ENCODE data around the gene IL7R.
"Not testable (repeated sequence)": the region's sequence is repeated elsewhere in the genome, so short reads cannot be mapped to it uniquely, and the experiment has no call there.

IL7R gene

GRCh38 chr5:35877655-35878054 lies 21.0 kb downstream of the IL7R start:
- no peak for DNase-seq

GRCh38 chr5:35878079-35878478 lies 21.4 kb downstream of the IL7R start:
- DNase-seq, result no peak

- no peak for DNase-seq
Measured at GRCh38 chr5:35879096-35879495, 22.4 kb downstream of the IL7R start.

GRCh38 chr5:35879649-35880048 lies 23.0 kb downstream of the IL7R start:
- DNase-seq, result no peak

GRCh38 chr5:35880156-35880555 lies 23.5 kb downstream of the IL7R start:
- peak; percentile 36 for DNase-seq

- no peak for DNase-seq
Measured at GRCh38 chr5:35881758-35882157, 25.1 kb downstream of the IL7R start.

- peak; percentile 89 for DNase-seq
Measured at GRCh38 chr5:35884191-35884769, 27.6 kb downstream of the IL7R start.

GRCh38 chr5:35884773-35885172 lies 28.1 kb downstream of the IL7R start:
- DNase-seq, result no peak

- DNase-seq, result no peak
Measured at GRCh38 chr5:35886381-35886780, 29.7 kb downstream of the IL7R start.

GRCh38 chr5:35887321-35888100 lies 30.8 kb downstream of the IL7R start:
- DNase-seq, result peak; percentile 75

GRCh38 chr5:35890021-35891020 lies 33.6 kb downstream of the IL7R start:
- no peak for DNase-seq

GRCh38 chr5:35892799-35893198 lies 36.1 kb downstream of the IL7R start:
- DNase-seq, result not testable (repeated sequence)

- DNase-seq, result no peak
Measured at GRCh38 chr5:35894131-35894530, 37.4 kb downstream of the IL7R start.

- DNase-seq, result no peak
Measured at GRCh38 chr5:35898952-35899660, 42.4 kb downstream of the IL7R start.

GRCh38 chr5:35899800-35900199 lies 43.1 kb downstream of the IL7R start:
- no peak for DNase-seq

GRCh38 chr5:35900972-35901695 lies 44.4 kb downstream of the IL7R start:
- no peak for DNase-seq

GRCh38 chr5:35902046-35902672 lies 45.5 kb downstream of the IL7R start:
- DNase-seq, result peak; percentile 46

- no peak for DNase-seq
Measured at GRCh38 chr5:35903631-35904203, 47.0 kb downstream of the IL7R start.

GRCh38 chr5:35904443-35905132 lies 47.9 kb downstream of the IL7R start:
- no peak for DNase-seq

- DNase-seq, result no peak
Measured at GRCh38 chr5:35908228-35908627, 51.5 kb downstream of the IL7R start.

GRCh38 chr5:35908814-35909213 lies 52.1 kb downstream of the IL7R start:
- no peak for DNase-seq

Data from inflammatory macrophage treated with lipopolysaccharide for 4 hours (primary cell).